Transverse colon (tissue), 4 donors: ENCODE data around the gene DTNA. TPM values are rescaled to one million over a fixed set of nuclear protein-coding genes. Genes with fewer than 3 reads are reported as not detected.
"Not testable (repeated sequence)": the region's sequence is repeated elsewhere in the genome, so short reads cannot be mapped to it uniquely, and the experiment has no call there.

ENCODE experiments used
- DNase-seq: peaks from one replicate; pipeline ENCODE4 v3.0.0-alpha.2; 2019
- H3K27ac ChIP-seq, 4 donors: fragments of 200-600 bp; sonication (generic); 2 replicates each; pipeline ENCODE4 v1.5.1; 2016 to 2018; ENCODE audit warnings: inconsistent platforms in 4 of 4
- H3K27me3 ChIP-seq: fragments of 200-600 bp; sonication (generic); 2 replicates; pipeline ENCODE4 v1.5.1; 2017; ENCODE audit warnings: inconsistent platforms
- H3K36me3 ChIP-seq, 4 donors: fragments of 200-600 bp; sonication (generic); 2 replicates each; pipeline ENCODE4 v1.5.1; 2017 to 2019; ENCODE audit warnings: inconsistent platforms in 4 of 4
- H3K4me1 ChIP-seq, 4 donors: fragments of 200-600 bp; sonication (generic); 2 replicates each; pipeline ENCODE4 v1.5.1; 2017 to 2020; ENCODE audit warnings: inconsistent platforms in 4 of 4
- H3K4me3 ChIP-seq, 4 donors: fragments of 200-600 bp; sonication (generic); 1 replicate in 1 of 4; 2 replicates in 3 of 4; pipeline versions ENCODE4 v1.5.1 to v1.6.1; 2017 to 2019; ENCODE audit warnings: inconsistent platforms in 4 of 4
- H3K9me3 ChIP-seq, 2 donors: fragments of 200-600 bp; sonication (generic); 2 replicates each; pipeline ENCODE4 v1.5.1; 2017 to 2019; ENCODE audit warnings: inconsistent platforms in 2 of 2
- CTCF ChIP-seq, 5 experiments: fragments of 200-600 bp in 3 of 5; fragments of 450-650 bp in 2 of 5; sonication (generic) in 3 of 5; IDR thresholded peaks; 1 replicate in 2 of 5; 2 replicates in 3 of 5; pipeline ENCODE4 v1.5.1; 2016 to 2017; ENCODE audit warnings: antibody characterized with exemption in 5 of 5, inconsistent platforms in 3 of 5, mild to moderate bottlenecking in 2 of 5, moderate library complexity in 1 of 5
- EP300 ChIP-seq: sonication (generic); formaldehyde crosslinking; IDR thresholded peaks from one replicate; pipeline ENCODE4 v1.6.1; 2017; ENCODE audit warnings: antibody characterized with exemption, low read depth
- POLR2A ChIP-seq: fragments of 450-650 bp; IDR thresholded peaks from one replicate; pipeline ENCODE4 v1.6.1; 2016; ENCODE audit warnings: antibody characterized with exemption, mild to moderate bottlenecking, moderate library complexity
- POLR2AphosphoS5 ChIP-seq, 3 donors: sonication (generic); formaldehyde crosslinking; IDR thresholded peaks; one replicate each; pipeline ENCODE4 v1.6.1; 2016; ENCODE audit warnings: antibody characterized with exemption in 3 of 3
- WGBS, 2 donors: methylation state at CpG; one replicate each; pipeline ENCODE4 v1.1.5; 2018; ENCODE audit warnings: low coverage in 1 of 2; 5-methylcytosine and 5-hydroxymethylcytosine counted together
- in situ Hi-C, 4 donors: fragments of 200-750 bp; cut with MboI; loops; one replicate each; pipeline versions ENCODE4 v1.15.0 to v1.15.1; 2017; ENCODE audit warnings: low sequenced_read_pairs in 3 of 4, low pct_ligation_motif_present in 1 of 4, low pct_unique_long_range_greater_than_20kb in 1 of 4
- intact Hi-C: fragments of 100-400 bp; cut with DNase I; formaldehyde crosslinking; loops from one replicate; pipeline ENCODE4 v1.15.1; 2023; ENCODE audit warnings: low total_unique reads
- total RNA-seq, 4 donors: library from RNA; depleted of rRNA; stranded (reverse); fragments of >200 nt; gene quantifications; one replicate each; pipeline ENCODE4 v1.1.0, GENCODE V29; 2016

Gene DTNA
- total RNA-seq, 4 donors from 2014 or later, result 8.9 to 74.4 (median 15.1) TPM

GRCh38 chr18:34734056-34734455, 24.0 kb downstream of the DTNA start:
- H3K9me3 ChIP-seq, result no peaks in the 10 kb centered on the region
- no peaks in the 10 kb centered on the region for H3K36me3 ChIP-seq
- no peak overlapping the region for H3K27ac ChIP-seq
- 62 to 86% methylated on average over 1 of the region's 1 CpG for WGBS, 2 donors
- in situ Hi-C loops (no loop called here), intact Hi-C loops (no loop called here)
- no peak for DNase-seq
- H3K4me3 ChIP-seq, result no peak overlapping the region
- TF ChIP-seq POLR2AphosphoS5 (IDR thresholded peaks at IDR 0.05), result no peak
- no peak for TF ChIP-seq CTCF (IDR thresholded peaks at IDR 0.05)
- TF ChIP-seq POLR2A, result no peak
- TF ChIP-seq EP300, result no peak
- H3K4me1 ChIP-seq, result peaks cover 0 to 22% (median 7%) of the 10 kb centered on the region in 4 donors
- H3K27me3 ChIP-seq, result no peaks in the 10 kb centered on the region

GRCh38 chr18:34734526-34734925, 24.4 kb downstream of the DTNA start:
- H3K27ac ChIP-seq, intact Hi-C loops, H3K36me3 ChIP-seq, H3K4me3 ChIP-seq, H3K27me3 ChIP-seq, in situ Hi-C loops, DNase-seq, H3K9me3 ChIP-seq: not testable (repeated sequence)
- peaks cover 0 to 17% (median 5%) of the 10 kb centered on the region in 4 donors for H3K4me1 ChIP-seq

- Histone ChIP-seq H3K27ac (no peak overlapping the region), H3K4me1 (peaks cover 0 to 14% (median 2%) of the 10 kb centered on the region in 4 donors), H3K9me3 (no peaks in the 10 kb centered on the region), H3K27me3 (no peaks in the 10 kb centered on the region), H3K4me3 (no peak overlapping the region), H3K36me3 (no peaks in the 10 kb centered on the region)
- TF ChIP-seq EP300 (no peak), POLR2AphosphoS5 (IDR thresholded peaks at IDR 0.05) (no peak), POLR2A (no peak), CTCF (IDR thresholded peaks at IDR 0.05) (no peak)
- in situ Hi-C loops, result no loop called here
- 74 to 78% methylated on average over 7 to 9 of the region's 9 CpGs for WGBS, 2 donors
- intact Hi-C loops, result no loop called here
- DNase-seq, result no peak
Observed at GRCh38 chr18:34738175-34738894, 28.2 kb downstream of the DTNA start.

DNA sequence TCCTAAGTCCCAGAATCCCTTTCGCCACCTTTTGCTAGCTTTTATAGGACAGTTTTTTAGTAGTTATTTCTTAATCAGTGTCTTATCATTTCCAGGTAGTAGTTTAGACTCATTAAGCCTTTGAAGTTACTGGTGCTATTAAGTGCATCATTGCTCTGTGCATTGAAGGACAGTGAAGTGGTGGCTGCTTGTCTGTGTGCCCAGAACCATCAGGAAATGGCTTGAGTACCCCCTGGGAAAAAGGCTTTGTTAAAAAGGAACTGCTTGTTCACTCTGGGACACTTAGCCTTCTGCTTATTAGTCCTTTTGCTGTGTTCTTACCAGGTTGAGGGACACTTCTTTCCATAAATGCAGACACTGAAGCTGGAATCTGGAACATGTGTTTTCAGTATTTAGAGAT, 30.0 kb downstream of the DTNA start:
- Histone ChIP-seq H3K36me3 (no peaks in the 10 kb centered on the region), H3K27ac (no peak overlapping the region), H3K4me3 (no peak overlapping the region), H3K4me1 (peaks cover 0 to 14% (median 2%) of the 10 kb centered on the region in 4 donors), H3K27me3 (no peaks in the 10 kb centered on the region), H3K9me3 (no peaks in the 10 kb centered on the region)
- TF ChIP-seq EP300 (no peak), CTCF (IDR thresholded peaks at IDR 0.05) (no peak), POLR2A (no peak), POLR2AphosphoS5 (IDR thresholded peaks at IDR 0.05) (no peak)
- no peak for DNase-seq
- in situ Hi-C loops, result no loop called here
- intact Hi-C loops, result no loop called here
- 79 to 89% methylated on average over 1 of the region's 1 CpG for WGBS, 2 donors

DNA sequence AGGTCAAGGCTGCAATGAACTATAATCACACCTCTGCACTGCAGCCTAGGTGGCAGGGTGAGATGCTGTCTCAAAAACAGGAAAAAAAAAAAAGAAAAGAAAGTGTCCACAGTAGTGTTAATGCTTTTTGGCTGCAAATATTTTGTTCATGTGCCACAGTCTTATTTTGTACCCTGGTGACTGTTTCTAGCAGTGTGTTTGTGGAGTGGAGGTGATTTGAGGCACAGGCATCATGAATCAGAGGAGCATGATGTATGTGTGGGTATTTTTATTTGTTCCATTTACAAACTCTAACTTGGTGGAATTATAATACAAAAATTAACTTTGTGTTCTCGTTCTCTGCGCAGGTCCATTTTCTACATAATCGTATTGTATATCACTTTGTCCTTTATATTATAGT, 30.6 kb downstream of the DTNA start:
- no peaks in the 10 kb centered on the region for H3K9me3 ChIP-seq
- WGBS, 2 donors, result 80% methylated on average over 3 of the region's 3 CpGs
- no peak for TF ChIP-seq EP300
- TF ChIP-seq POLR2A, result no peak
- no peak for TF ChIP-seq CTCF (IDR thresholded peaks at IDR 0.05)
- TF ChIP-seq POLR2AphosphoS5 (IDR thresholded peaks at IDR 0.05), result no peak
- intact Hi-C loops, result no loop called here
- DNase-seq, result no peak
- H3K36me3 ChIP-seq, result no peaks in the 10 kb centered on the region
- no peaks in the 10 kb centered on the region for H3K27me3 ChIP-seq
- H3K4me3 ChIP-seq, result no peak overlapping the region
- in situ Hi-C loops, result no loop called here
- peaks cover 0 to 14% (median 2%) of the 10 kb centered on the region in 4 donors for H3K4me1 ChIP-seq
- H3K27ac ChIP-seq, result no peak overlapping the region
